Stimulated activated CD8-positive, alpha-beta memory T cell treated with anti-CD3 and anti-CD28 coated beads, Interleukin-2, amount 100 ng/mL, for 1 hour (primary cell): ENCODE data around the gene C9orf85.
"Not testable (repeated sequence)": the region's sequence is repeated elsewhere in the genome, so short reads cannot be mapped to it uniquely, and the experiment has no call there.

Experiments used
- DNase-seq, 2 donors: peaks; one replicate each; pipeline ENCODE4 v3.0.0-alpha.2; 2020; ENCODE audit warnings: low read depth in 2 of 2

The C9orf85 gene

DNA sequence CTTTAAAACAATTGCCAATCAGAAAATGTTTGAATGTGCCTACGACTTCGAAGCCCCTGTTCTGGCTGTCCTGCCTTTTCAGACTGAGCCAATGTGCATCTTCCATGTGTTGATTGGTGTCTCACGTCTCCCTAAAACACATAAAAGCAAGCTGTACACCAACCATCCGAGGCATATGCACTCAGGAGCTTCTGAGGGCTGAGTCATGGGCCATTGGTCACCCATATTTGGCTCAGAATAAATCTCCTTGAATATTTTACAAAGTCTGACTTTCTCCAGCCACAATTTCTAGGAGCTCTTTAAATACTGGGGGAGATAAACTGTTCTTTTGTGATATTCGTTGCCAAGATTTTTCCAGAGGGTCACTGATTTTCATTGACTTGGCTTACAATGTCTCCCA lies 95.1 kb downstream of the C9orf85 start:
- no peak for DNase-seq

DNA sequence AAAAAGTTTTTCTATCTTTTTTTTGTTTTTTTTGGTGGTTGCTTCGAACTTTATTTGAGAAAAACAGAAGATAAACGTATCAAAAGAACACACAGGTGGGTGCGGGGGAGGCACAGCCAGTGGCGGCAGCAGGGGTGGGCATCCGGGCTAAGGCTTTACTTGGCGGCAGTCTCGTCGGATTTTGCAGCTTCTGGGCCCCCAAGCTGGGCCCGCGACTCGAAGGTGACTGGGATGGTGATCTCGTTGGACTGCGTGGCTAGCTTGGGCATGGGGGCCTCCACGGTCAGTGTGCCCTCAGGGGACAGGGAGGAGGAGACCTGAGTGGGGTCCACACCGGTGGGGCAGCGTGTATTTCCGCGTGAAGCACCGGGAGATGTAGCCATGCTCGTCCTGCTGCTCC lies 96.3 kb downstream of the C9orf85 start:
- DNase-seq, result not testable (repeated sequence)

- no peak for DNase-seq
These were observed 101.2 kb downstream of the C9orf85 start for GRCh38 chr9:72012646-72013045.

- DNase-seq, result no peak
These were observed 101.9 kb downstream of the C9orf85 start for GRCh38 chr9:72013292-72013760.

GRCh38 chr9:72022841-72023240 lies 111.4 kb downstream of the C9orf85 start:
- no peak for DNase-seq
